Right ventricle myocardium inferior (tissue), 1 donor: ENCODE results near the gene POTEJ. TPM values are rescaled to one million over a fixed set of nuclear protein-coding genes. Genes with fewer than 3 reads are reported as not detected.
"Not testable (repeated sequence)": the region's sequence is repeated elsewhere in the genome, so short reads cannot be mapped to it uniquely, and the experiment has no call there.

Experiments used
- ATAC-seq: fragments of 200-7000 bp; cut with Tn5 transposase; one replicate; pipeline ENCODE4 v1.9.1; 2020; ENCODE audit warnings: mild to moderate bottlenecking, moderate library complexity
- DNase-seq: peaks from one replicate; pipeline ENCODE4 v3.0.0; 2021; ENCODE audit errors: missing footprints
- intact Hi-C: fragments of 100-400 bp; cut with DNase I; formaldehyde crosslinking; loops from one replicate; pipeline ENCODE4 v1.11.0; 2022
- long read RNA-seq: library from polyadenylated mRNA; unstranded; transcript quantifications from one replicate; pipeline ENCODE4 v2.0.0, GENCODE V29; 2021
- total RNA-seq: library from RNA; stranded (reverse); fragmentation: NEBNext Ultra II Directional; extraction: Animal tissue kit (Norgen Biotek cat#: 25700); gene quantifications from one replicate; pipeline ENCODE4 v1.2.1, GENCODE V29; 2021
- donor health status: DM: no; HTN: yes; CAD: no; lungs with severe emphysema.

Gene POTEJ
- not detected for total RNA-seq
- long read RNA-seq, result 0 reads

DNA sequence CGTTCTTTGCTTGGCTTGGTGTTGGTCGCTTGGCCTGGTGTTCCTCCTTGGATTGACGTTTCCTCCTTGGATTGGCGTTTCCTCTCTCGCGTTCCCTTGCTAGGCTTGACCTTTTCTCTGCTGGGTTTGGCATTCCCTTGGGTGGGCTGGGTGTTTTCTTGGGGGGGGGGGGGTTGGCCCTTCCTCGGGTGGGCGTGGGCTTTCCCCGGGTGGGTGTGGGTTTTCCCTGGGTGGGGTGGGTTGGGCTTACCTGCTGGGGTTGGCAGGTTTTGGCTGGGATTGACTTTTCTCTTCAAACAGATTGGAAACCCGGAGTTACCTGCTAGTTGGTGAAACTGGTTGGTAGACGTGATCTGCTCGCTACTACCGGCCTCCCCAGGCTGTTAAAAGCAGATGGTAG, at the start of gene POTEJ:
Gene POTEJ, plus strand, starts transcription at position 301 of the 400 bp plus-strand sequence. Its CDS starts 93 bp downstream, at position 394.
- DNase-seq, intact Hi-C loops, ATAC-seq: not testable (repeated sequence)

DNA sequence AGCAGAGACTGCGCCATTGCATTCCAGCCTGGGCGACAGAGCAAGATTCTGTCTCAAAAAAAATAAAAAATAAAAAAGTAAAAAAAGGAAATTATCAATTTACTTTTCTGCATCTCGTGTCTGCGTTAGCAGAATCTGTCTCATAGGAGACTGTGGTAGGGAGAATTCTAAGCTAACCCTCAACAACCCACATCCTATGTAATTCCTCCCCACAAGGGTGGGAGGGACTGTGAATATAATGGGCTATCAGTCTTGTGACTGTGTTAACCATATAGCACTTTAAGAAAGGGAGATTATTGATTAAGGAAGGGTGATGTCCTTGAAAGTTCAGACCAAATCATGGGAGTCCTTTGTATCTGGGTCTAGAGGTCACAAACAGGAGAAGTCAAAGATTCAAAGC, 45.1 kb upstream of the POTEJ start:
- intact Hi-C loops, DNase-seq, ATAC-seq: not testable (repeated sequence)

DNA sequence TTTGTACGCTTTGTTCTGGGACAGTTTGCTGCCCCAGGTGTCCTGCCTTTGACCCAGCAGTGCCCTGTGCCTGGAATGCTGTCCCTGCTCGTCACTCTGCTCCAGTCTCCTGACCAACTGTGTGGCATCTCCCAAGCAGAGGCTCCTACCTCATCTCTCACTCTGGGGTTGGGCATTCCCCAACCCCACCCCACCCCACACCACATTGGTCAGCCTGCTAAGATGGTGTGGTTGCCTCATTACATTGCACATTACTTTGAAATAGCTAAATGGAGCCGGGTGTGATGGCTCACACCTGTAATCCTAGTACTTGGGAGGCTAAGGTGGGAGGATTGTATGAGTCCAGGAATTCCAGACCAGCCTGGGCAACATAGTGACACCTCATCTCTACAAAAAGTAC, 39.3 kb upstream of the POTEJ start:
- intact Hi-C loops, ATAC-seq: not testable (repeated sequence)

DNA sequence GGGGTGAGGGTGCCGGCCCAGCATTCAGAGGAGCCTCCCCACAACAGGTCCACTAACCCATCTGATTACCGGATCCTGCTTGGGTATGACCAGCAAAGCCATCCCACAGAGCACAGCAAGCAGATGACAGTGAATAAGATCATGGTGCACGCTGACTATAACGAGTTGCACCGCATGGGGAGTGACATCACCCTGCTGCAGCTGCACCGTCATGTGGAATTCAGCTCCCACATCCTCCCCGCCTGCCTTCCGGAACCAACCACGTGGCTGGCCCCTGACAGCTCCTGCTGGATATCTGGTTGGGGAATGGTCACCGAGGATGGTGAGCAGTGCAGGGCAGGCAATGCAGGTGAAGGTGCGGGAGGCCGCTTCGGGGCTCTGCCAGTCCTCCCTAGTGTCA, 37.0 kb upstream of the POTEJ start:
- ATAC-seq, intact Hi-C loops: not testable (repeated sequence)
- peak; percentile 56 for DNase-seq

More for the DNA sequence above, 39.3 kb upstream of the POTEJ start:
- not testable (repeated sequence) for DNase-seq

DNA sequence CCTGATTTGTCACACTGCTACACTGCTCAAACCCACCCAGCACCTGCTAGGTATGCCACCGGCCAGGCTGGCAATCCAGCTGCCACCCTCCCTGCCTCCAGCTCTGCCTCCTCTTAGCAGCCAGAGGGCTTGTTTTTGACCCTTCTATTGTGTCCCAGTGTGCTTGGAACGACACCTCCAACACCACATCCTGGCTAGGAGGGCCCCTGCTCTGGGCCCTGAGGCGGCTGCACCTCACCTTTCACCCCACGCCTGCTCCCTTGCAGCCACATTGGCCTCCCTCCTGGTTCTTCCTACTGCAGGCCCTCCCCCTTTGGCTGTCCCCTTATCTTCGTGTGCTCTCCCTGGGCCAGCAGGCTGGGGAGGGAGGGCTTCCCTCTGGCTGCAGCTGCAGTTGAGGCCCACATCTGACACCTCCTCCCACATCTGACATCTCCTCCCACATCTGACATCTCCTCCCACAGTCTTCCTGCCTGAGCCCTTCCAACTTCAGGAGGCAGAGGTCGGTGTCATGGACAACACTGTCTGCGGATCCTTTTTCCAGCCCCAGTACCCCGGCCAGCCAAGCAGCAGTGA, 34.9 kb upstream of the POTEJ start:
- DNase-seq, intact Hi-C loops: not testable (repeated sequence)
- peak; percentile 66 for ATAC-seq

DNA sequence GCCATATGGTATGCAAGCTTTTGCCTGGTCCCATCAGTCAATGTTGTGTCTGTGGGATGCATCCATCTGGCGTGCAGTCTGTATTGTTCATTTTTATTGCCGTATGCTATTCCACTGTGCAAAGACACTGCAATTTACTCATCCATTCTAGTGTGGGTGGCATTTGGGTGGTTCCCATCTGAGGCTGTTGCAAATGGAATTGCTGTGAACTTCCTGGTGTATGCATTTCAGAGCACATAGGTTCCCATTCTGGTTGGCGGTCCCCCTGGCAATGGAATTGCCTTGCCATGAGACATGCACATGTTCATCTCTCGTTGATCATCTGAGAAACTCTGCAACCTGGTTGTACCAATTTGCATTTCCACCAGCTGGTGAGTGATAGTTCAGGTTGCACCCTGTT, 33.7 kb upstream of the POTEJ start:
- DNase-seq, ATAC-seq, intact Hi-C loops: not testable (repeated sequence)

DNA sequence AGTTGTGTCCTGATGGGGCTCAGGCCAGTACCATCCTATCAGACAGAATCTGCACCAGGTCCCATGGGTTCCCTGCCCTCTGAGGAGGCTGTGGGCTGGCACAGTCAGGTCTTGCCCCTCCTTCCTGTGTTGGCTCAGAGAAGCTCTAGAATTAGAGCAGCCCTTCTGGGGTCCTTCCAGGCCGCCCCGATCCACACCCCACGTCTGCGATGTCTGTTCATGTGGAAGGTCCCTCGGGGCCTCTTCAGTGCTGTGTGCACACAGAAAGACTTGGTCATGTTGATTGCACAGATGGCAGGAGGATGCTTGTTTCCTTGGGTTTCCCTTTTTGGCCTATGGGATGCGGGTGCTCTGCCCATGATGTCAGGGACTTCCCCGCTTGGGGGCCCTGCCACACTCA, 32.1 kb upstream of the POTEJ start:
- DNase-seq, intact Hi-C loops, ATAC-seq: not testable (repeated sequence)

DNA sequence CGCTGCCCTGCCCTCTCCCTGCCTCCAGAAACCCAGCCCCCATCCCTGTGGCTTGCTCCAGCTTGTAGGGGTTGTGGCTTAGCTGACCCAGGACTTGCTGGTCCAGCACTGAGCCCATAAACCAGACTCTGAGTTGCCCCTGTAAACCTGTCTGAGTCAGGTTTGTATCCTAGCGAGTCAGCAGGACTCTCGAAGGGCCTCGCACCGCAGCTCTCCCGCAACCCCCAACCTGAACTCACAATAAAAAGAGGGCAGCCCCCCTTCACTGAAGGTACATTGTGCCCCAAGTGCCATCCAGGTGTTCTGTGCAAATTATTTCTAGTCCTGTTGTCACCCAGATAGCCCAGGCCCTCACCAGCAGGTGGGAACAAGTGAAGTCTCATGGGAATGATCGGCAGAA, 29.7 kb upstream of the POTEJ start:
- intact Hi-C loops, DNase-seq: not testable (repeated sequence)

DNA sequence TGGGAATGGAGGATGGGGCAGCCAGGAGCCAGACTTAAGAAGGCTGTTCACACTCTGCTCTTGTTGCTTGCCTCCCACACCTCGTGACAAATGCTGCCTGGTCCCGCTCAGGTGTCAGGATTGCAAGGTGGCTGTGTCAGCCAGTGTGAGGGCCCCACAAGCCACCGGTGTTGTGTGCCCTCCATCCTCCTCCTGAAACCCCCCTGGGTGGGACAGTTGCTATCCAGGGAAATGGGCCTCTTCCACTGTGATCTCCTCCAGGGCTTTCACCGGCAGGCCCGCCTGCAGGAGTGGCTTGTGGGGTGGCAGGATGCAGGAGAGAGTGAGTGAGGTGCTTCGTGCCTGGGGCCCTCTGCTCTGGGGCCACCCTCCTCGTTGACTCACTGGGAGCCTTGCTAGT, 28.3 kb upstream of the POTEJ start:
- DNase-seq, intact Hi-C loops, ATAC-seq: not testable (repeated sequence)

More for the DNA sequence above, 29.7 kb upstream of the POTEJ start:
- ATAC-seq, result not testable (repeated sequence)

DNA sequence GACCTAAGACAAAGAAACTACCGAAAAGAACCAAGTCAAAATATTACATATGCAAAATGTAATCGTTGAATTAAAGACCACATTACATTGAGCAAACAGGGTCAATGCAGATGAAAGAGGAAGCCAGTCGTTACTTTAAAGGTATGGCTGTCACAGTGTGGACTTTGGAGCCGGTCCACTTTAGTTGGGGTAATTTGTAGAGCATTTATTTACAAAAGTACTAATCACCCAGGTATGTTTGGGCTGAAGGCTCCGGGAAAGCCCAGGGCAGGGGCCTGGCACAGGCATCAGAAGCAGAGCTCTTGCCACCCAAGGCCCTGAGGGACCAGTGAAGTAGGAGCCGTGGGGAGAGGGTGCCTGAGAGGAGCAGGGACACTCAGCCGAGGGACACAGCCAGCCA, 27.7 kb upstream of the POTEJ start:
- ATAC-seq, DNase-seq, intact Hi-C loops: not testable (repeated sequence)

DNA sequence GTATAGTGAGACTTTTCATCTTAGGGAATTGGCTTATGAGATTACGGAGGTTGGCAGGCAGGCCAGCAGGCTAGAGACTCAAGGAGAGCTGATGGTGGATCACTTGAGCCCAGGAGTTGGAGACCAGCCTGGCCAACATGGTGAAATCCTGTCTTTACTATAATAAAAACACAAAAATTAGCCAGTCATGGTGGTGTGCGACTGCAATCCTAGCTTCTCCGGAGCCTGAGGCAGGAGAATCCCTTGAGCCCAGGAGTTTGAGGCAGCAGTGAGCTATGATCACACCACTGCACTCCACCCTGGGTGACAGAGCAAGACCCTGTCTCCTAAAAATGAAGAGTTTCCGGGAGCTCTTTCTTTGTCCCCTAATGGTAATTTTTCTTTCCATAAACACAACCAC, 26.5 kb upstream of the POTEJ start:
- ATAC-seq, intact Hi-C loops: not testable (repeated sequence)
- DNase-seq, result peak; percentile 11

DNA sequence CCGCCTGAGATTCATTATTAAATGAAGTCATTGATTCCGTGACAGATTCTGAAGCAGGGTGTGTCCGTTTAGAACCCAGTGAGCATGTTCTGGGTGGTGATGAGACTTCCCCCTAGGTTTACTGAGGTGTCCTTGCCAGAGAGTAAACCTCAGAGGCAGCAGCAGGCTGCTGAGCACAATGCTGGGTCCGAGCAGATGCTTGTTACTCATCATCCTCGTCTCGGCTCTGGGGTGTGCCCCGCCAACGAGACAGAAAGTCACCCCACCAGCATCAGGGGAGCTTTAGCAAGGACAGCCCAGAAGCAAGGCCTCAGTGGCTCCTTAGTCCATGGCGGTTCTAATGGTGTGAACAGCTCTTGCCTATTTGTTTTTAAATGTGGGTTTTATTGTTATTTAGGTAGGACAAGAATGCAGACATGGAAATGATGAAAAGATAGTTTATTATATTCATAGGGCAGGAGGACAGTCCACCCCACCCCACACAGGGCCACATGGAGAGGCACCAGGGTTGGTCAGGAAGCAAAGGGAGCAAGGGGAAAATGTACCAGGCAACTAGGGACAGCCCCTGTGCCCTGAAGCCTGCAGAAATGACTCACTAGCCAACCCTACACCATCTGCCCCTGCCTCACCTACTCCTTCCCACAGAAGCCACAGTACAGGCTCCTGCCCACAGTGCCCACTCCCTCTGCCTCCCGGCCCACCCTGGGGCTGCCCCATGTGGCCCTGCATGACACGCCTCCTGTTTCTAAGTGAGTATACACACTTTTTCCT, 22.4 kb upstream of the POTEJ start:
- DNase-seq, intact Hi-C loops, ATAC-seq: not testable (repeated sequence)

DNA sequence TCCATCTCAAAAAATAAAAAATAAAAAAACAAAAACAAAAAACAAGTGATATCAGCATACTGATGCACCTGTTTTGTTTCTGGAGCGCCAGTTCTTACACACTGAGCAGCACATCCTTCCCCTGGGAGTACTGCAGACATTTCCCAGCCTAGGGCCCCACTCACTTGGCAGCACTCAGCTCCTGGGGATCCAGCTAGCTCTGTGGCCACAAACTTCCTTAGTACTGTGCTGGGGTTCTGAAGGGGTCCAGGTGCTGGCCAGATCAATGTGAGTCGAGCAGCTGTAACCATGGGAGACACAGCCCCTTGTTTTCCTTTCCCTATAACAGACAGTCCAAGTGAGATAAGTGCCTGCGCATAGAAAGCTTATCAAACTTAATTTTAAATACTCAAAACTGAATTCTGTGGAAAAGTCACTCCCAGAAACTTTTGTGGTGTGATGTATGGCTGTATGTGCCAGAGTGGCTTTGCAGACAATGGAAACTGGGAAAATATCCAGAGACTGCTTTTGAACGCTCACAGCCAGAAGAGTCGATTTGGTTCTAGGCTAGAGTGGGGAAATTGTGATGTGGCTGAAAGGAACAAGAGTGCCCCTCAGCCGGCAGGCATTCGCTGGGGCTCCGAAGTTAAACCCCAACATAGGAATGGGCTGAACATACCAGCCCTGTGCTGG, 20.9 kb upstream of the POTEJ start:
- DNase-seq, ATAC-seq, intact Hi-C loops: not testable (repeated sequence)

DNA sequence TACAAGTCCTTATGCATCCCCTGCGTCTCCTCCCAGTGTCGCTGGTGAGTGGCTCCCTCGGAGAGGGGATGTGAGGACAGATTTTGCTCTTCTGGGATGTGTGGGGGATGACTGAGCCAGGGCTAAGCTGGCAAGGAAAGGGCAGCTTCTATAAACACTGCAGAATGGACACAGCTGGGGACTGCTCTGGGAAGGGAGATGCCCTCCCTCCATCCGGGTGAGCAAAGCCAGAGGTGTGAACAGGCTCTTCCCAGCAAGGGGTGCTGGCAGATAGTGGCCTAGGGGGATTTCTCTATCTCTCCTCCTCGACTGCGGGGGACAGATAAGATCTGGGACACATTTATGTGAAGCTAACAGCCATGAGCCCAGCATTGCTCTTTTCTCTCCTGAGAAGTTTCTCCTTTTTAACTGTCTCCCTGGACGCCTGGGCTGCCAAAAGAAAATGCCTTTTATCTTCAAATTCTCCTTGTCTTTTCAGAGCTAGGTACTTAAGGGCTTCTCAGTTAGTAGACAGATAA, 20.3 kb upstream of the POTEJ start:
- ATAC-seq, result peak; percentile 43
- intact Hi-C loops, DNase-seq: not testable (repeated sequence)

DNA sequence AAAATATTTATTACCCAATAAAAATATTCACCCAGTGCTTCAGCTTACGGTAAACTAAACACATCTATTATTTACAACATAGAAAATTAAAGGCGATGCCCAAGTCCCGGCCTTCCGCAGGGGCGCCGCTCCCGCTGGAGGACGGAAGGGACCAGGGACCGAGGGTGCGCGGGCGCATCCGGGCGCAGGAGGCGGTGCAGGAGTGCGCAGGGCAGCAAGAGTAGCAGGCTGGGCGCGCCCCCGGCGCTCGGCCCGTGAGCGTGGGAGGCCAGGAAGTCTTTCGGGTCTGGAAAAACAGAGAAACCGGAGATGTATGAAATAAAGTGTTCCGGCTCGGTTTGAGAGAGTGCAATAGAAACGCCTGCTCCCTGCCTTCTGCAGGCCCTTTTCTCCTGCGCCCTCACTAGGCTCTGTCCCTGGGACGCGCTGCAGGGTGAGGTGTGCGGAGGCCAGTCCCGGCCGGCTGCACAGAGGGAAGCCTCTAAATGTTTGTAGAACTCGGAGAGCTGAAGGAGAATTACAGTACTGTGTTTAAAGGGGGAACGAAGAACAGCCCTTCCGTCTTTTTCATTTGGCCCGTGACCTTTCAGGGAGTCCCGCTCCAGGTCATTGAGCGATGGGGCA, 18.3 kb upstream of the POTEJ start:
- intact Hi-C loops, DNase-seq: not testable (repeated sequence)

DNA sequence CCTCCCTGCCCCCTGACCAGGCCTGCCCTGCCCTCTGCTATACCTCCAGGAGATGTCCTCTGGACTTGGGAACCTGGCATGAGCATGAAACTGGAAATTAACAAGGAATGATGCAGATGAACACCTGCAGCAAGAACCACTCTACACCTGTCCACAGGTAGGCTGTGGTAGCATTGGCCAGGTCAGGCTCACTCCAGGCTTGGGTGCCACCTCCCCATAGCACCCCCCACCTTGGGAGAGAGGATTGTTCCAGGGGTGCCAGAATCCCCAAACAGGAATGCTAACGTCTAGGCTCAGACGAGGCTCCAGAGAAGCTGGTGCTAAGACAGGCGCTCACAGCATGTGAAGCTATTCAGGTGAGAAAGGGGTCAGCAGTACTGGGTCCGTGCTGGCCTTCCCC, 17.2 kb upstream of the POTEJ start:
- intact Hi-C loops, ATAC-seq: not testable (repeated sequence)
- peak; percentile 48 for DNase-seq

More for the DNA sequence above, 18.3 kb upstream of the POTEJ start:
- ATAC-seq, result not testable (repeated sequence)

DNA sequence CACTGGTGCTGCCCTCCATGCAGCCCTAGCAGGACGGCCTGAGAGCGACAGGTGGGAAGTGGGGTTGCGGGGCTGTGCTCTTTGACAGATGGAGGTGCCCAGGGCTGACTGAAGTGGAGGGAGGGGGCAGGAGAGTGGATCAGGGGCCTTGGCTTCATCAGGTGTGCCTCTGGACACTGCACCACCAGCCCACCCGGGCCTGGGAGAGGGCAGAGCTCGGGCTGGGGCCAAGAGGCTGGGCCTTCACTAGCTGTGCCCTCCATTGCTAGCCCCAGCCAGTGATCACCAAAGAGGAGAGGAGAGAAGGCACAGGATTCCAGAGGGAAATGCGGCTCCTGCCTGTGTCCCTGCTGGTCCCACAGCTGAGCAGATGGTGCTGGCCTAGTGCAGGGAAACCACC, 14.5 kb upstream of the POTEJ start:
- intact Hi-C loops, ATAC-seq, DNase-seq: not testable (repeated sequence)

DNA sequence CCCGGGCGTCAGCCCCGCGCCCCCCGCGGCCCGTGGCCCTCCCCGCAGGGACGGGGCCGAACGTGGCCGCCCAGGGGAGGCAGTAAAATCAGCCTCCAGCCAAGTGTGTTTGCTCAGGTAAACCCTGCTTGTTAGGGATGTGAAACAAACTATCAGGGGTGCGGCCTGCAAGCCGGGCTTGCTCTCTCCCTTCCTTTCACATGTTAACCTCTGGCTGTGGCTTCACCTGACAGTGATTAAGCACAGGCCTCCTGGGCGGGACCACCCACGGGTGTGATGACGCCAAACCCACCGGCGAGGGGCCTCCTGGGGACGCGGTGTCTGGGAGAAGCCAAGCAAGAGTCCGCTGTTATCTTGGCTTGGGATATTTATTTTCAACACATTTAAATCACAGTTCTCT, 13.2 kb upstream of the POTEJ start:
- ATAC-seq, intact Hi-C loops, DNase-seq: not testable (repeated sequence)
